Smooth muscle cell (in vitro differentiated cells): ENCODE measurements around the gene METRN. TPM values are rescaled to one million over a fixed set of nuclear protein-coding genes. Genes with fewer than 3 reads are reported as not detected.

Experiments used
- DNase-seq: peaks from one replicate; lab custom pipeline; 2025; ENCODE audit not compliant: unreplicated experiment; lab: John Stamatoyannopoulos, UW
- H2AFZ ChIP-seq: fragments of 200-600 bp; sonication (generic); 2 replicates; pipeline ENCODE4 v1.6.0; 2016; ENCODE audit warnings: antibody characterized with exemption, low read depth, mild to moderate bottlenecking
- H3F3A ChIP-seq: fragments of 200-600 bp; sonication (generic); 2 replicates; pipeline ENCODE4 v1.6.0; 2017; ENCODE audit warnings: antibody characterized with exemption, low read depth
- H3K27ac ChIP-seq: fragments of 200-600 bp; sonication (generic); 2 replicates; pipeline ENCODE4 v1.5.1; 2016; ENCODE audit warnings: low read depth, mild to moderate bottlenecking
- H3K27me3 ChIP-seq: fragments of 200-600 bp; sonication (generic); 2 replicates; pipeline ENCODE4 v1.6.1; 2016; ENCODE audit warnings: low read depth, mild to moderate bottlenecking
- H3K36me3 ChIP-seq: fragments of 200-600 bp; sonication (generic); 2 replicates; pipeline ENCODE4 v1.5.1; 2016; ENCODE audit warnings: low read depth
- H3K4me1 ChIP-seq: fragments of 200-600 bp; sonication (generic); 2 replicates; pipeline ENCODE4 v1.5.1; 2016; ENCODE audit warnings: low read depth
- H3K4me2 ChIP-seq: fragments of 200-600 bp; sonication (generic); 2 replicates; pipeline ENCODE4 v1.6.0; 2016; ENCODE audit warnings: mild to moderate bottlenecking
- H3K4me3 ChIP-seq: fragments of 200-600 bp; sonication (generic); 2 replicates; pipeline ENCODE4 v1.5.1; 2016; ENCODE audit warnings: mild to moderate bottlenecking
- H3K79me2 ChIP-seq: fragments of 200-600 bp; sonication (generic); 2 replicates; pipeline ENCODE4 v1.6.0; 2016; ENCODE audit warnings: low read depth, mild to moderate bottlenecking
- H3K9ac ChIP-seq: fragments of 200-600 bp; sonication (generic); 2 replicates; pipeline ENCODE4 v1.6.0; 2016; ENCODE audit warnings: low read depth
- H3K9me3 ChIP-seq: fragments of 200-600 bp; sonication (generic); replicated peaks from 2 replicates; pipeline ENCODE4 v1.5.1; 2016; ENCODE audit warnings: low read depth
- H4K20me1 ChIP-seq: fragments of 200-600 bp; sonication (generic); 2 replicates; pipeline ENCODE4 v1.6.0; 2016; ENCODE audit warnings: low read depth
- CTCF ChIP-seq: fragments of 200-600 bp; sonication (generic); IDR thresholded peaks from 2 replicates; pipeline ENCODE4 v1.5.1; 2017; ENCODE audit warnings: borderline replicate concordance, mild to moderate bottlenecking, antibody characterized with exemption; ENCODE audit not compliant: insufficient read depth, poor library complexity, severe bottlenecking
- WGBS: methylation state at CpG from one replicate; pipeline ENCODE4 v1.1.7; 2016; ENCODE audit warnings: low lambda C conversion rate; 5-methylcytosine and 5-hydroxymethylcytosine counted together
- polyA plus RNA-seq: library from polyadenylated mRNA; unstranded; fragments of >200 nt; fragmentation: Nextera tagmentation; extraction: Ambion mirVana; gene quantifications from 2 replicates; pipeline ENCODE4 v1.2.1, GENCODE V29; 2016
- total RNA-seq: library from RNA; depleted of rRNA; stranded (reverse); fragments of >200 nt; gene quantifications from 2 replicates; pipeline ENCODE4 v1.2.3, GENCODE V29; 2014

METRN gene
- total and polyA plus RNA-seq, 2 experiments from 2014 or later, result 30.6 to 193 TPM

GRCh38 chr16:705431-706188, 9.3 kb upstream of the METRN start, which contains the start of gene FBXL16:
TSS of gene FBXL16 (minus strand) at chr16:705801. CDS start at chr16:697405, 8,396 bp downstream.
- peaks cover 7% of the 10 kb centered on the region for H4K20me1 ChIP-seq
- H3K9me3 ChIP-seq, result no peaks in the 10 kb centered on the region
- no peak within 1 kb of the TSS for H3K4me2 ChIP-seq
- DNase-seq, result no peak
- H3K79me2 ChIP-seq, result no peaks in the 10 kb centered on the region
- no peak within 1 kb of the TSS for H3K9ac ChIP-seq
- no peaks in the 10 kb centered on the region for H3K36me3 ChIP-seq
- no peaks in the 10 kb centered on the region for H3F3A ChIP-seq
- H3K4me3 ChIP-seq, result no peak within 1 kb of the TSS
- H3K4me1 ChIP-seq, result peaks cover 4% of the 10 kb centered on the region
- no peak for TF ChIP-seq CTCF
- no peak within 1 kb of the TSS for H2AFZ ChIP-seq
- H3K27ac ChIP-seq, result no peak within 1 kb of the TSS
- H3K27me3 ChIP-seq, result peaks cover 83% of the 10 kb centered on the region
- WGBS, result 4% methylated on average over 24 of the region's 115 CpGs

- H3K27me3 ChIP-seq, result peaks cover 75% of the 10 kb centered on the region
- H3K79me2 ChIP-seq, result no peaks in the 10 kb centered on the region
- no peak overlapping the region for H3K4me3 ChIP-seq
- WGBS, result 8% methylated on average over 24 of the region's 49 CpGs
- peaks cover 4% of the 10 kb centered on the region for H3K4me1 ChIP-seq
- H3F3A ChIP-seq, result no peaks in the 10 kb centered on the region
- DNase-seq, result no peak
- TF ChIP-seq CTCF, result no peak
- no peak overlapping the region for H3K27ac ChIP-seq
- no peaks in the 10 kb centered on the region for H3K9me3 ChIP-seq
- H4K20me1 ChIP-seq, result no peaks in the 10 kb centered on the region
- no peaks in the 10 kb centered on the region for H3K36me3 ChIP-seq
- no peak overlapping the region for H3K4me2 ChIP-seq
- H3K9ac ChIP-seq, result no peak overlapping the region
- no peak overlapping the region for H2AFZ ChIP-seq
Measured at GRCh38 chr16:706189-707061, 8.5 kb upstream of the METRN start.

- no peak for DNase-seq
- 62% methylated on average over 14 of the region's 14 CpGs for WGBS
Measured at GRCh38 chr16:707062-707538, 7.8 kb upstream of the METRN start.

More at GRCh38 chr16:707062-707538, 7.8 kb upstream of the METRN start:
- Histone ChIP-seq H3K4me1 (peaks cover 4% of the 10 kb centered on the region), H3K27me3 (peaks cover 68% of the 10 kb centered on the region), H4K20me1 (no peaks in the 10 kb centered on the region), H3K4me2 (no peak overlapping the region), H3K27ac (no peak overlapping the region), H3K9ac (no peak overlapping the region), H2AFZ (no peak overlapping the region), H3F3A (no peaks in the 10 kb centered on the region), H3K4me3 (no peak overlapping the region), H3K79me2 (no peaks in the 10 kb centered on the region), H3K9me3 (no peaks in the 10 kb centered on the region), H3K36me3 (no peaks in the 10 kb centered on the region)
- TF ChIP-seq CTCF, result no peak
